KMS-11 (cell line): ENCODE results near the gene HCN1.
"Not testable (repeated sequence)": the region's sequence is repeated elsewhere in the genome, so short reads cannot be mapped to it uniquely, and the experiment has no call there.

ENCODE experiments used
- H2AFZ ChIP-seq: fragments of 200-600 bp; sonication (generic); 2 replicates; pipeline ENCODE4 v1.6.1; 2016; ENCODE audit warnings: antibody characterized with exemption, mixed run types, low read depth
- H3K27ac ChIP-seq: fragments of 200-600 bp; sonication (generic); 2 replicates; pipeline ENCODE4 v1.6.1; 2016; ENCODE audit warnings: mild to moderate bottlenecking, mixed run types
- H3K27me3 ChIP-seq: fragments of 200-600 bp; sonication (generic); 2 replicates; pipeline ENCODE4 v1.6.1; 2017; ENCODE audit warnings: mild to moderate bottlenecking, low read depth, mixed run types, moderate library complexity; ENCODE audit not compliant: insufficient read depth
- H3K36me3 ChIP-seq: fragments of 200-600 bp; sonication (generic); 2 replicates; pipeline ENCODE4 v1.6.1; 2017; ENCODE audit warnings: mild to moderate bottlenecking, mixed run types; ENCODE audit not compliant: insufficient read depth
- H3K4me1 ChIP-seq: fragments of 200-600 bp; sonication (generic); 2 replicates; pipeline ENCODE4 v1.6.1; 2016; ENCODE audit warnings: mild to moderate bottlenecking, low read depth, mixed run types; ENCODE audit not compliant: poor library complexity, severe bottlenecking
- H3K4me2 ChIP-seq: fragments of 200-600 bp; sonication (generic); 2 replicates; pipeline ENCODE4 v1.7.0; 2016; ENCODE audit warnings: mild to moderate bottlenecking, mixed run types
- H3K4me3 ChIP-seq: fragments of 200-600 bp; sonication (generic); IDR thresholded peaks from 2 replicates; pipeline ENCODE4 v1.6.1; 2017; ENCODE audit warnings: low read depth, low read length, mixed read lengths; ENCODE audit not compliant: insufficient read depth
- H3K79me2 ChIP-seq: fragments of 200-600 bp; sonication (generic); 2 replicates; pipeline ENCODE4 v1.6.1; 2016; ENCODE audit warnings: low read depth, mixed run types; ENCODE audit not compliant: insufficient read depth
- H3K9ac ChIP-seq: fragments of 200-600 bp; sonication (generic); 2 replicates; pipeline ENCODE4 v1.6.1; 2016; ENCODE audit warnings: mild to moderate bottlenecking, mixed run types
- H4K20me1 ChIP-seq: fragments of 200-600 bp; sonication (generic); 2 replicates; pipeline ENCODE4 v1.6.1; 2016; ENCODE audit warnings: mild to moderate bottlenecking, mixed run types; ENCODE audit not compliant: insufficient read depth
- TF ChIP-seq, protein P1 (sequence below): fragments of 200-600 bp; sonication (generic); conservative IDR thresholded peaks from 2 replicates; pipeline ENCODE4 v1.6.1; 2017; ENCODE audit warnings: low read depth, mild to moderate bottlenecking, antibody characterized with exemption, low read length, moderate library complexity, mixed read lengths

Gene HCN1

DNA sequence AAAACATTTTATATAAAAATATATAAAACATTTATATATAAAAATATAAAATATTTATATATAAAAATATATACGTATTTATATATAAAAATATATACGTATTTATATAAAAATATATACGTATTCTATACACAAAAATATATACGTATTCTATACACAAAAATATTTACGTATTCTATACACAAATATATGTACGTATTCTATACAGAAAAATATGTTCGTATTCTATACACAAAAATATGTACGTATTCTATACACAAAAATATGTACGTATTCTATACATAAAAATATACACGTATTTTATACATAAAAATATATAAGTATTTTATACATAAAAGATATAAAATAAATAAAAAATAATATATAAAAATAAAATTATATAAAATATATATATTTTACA, 323.6 kb downstream of the HCN1 start:
- H3K79me2 ChIP-seq = no peaks in the 10 kb centered on the region
- H3K4me3 ChIP-seq = no peak overlapping the region
- no peak overlapping the region for H2AFZ ChIP-seq
- H3K27ac ChIP-seq = no peak overlapping the region
- TF ChIP-seq, protein P1, sequence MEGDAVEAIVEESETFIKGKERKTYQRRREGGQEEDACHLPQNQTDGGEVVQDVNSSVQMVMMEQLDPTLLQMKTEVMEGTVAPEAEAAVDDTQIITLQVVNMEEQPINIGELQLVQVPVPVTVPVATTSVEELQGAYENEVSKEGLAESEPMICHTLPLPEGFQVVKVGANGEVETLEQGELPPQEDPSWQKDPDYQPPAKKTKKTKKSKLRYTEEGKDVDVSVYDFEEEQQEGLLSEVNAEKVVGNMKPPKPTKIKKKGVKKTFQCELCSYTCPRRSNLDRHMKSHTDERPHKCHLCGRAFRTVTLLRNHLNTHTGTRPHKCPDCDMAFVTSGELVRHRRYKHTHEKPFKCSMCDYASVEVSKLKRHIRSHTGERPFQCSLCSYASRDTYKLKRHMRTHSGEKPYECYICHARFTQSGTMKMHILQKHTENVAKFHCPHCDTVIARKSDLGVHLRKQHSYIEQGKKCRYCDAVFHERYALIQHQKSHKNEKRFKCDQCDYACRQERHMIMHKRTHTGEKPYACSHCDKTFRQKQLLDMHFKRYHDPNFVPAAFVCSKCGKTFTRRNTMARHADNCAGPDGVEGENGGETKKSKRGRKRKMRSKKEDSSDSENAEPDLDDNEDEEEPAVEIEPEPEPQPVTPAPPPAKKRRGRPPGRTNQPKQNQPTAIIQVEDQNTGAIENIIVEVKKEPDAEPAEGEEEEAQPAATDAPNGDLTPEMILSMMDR = no peak
- no peaks in the 10 kb centered on the region for H3K4me1 ChIP-seq
- H3K27me3 ChIP-seq = no peaks in the 10 kb centered on the region
- no peaks in the 10 kb centered on the region for H3K36me3 ChIP-seq
- H3K4me2 ChIP-seq = no peak overlapping the region
- H3K9ac ChIP-seq = no peak overlapping the region
- no peaks in the 10 kb centered on the region for H4K20me1 ChIP-seq

DNA sequence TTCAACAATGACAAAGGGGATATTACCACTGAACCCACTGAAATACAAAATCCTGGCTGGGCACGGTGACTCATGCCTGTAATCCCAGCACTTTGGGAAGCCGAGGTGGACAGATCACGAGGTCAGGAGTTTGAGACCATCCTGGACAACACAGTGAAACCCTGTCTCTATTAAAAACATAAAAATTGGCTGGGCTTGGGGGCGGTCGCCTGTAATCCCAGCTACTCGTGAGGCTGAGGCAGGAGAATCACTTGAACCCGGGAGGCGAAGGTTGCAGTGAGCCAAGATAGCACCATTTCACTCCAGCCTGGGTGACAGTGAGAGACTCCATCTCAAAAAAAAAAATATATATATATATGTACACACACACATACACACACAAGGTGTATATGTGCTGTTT, 324.8 kb downstream of the HCN1 start:
- H3K4me1 ChIP-seq, H4K20me1 ChIP-seq, H3K79me2 ChIP-seq, H3K4me2 ChIP-seq, H3K36me3 ChIP-seq, H3K27me3 ChIP-seq, H3K9ac ChIP-seq, H3K4me3 ChIP-seq, H2AFZ ChIP-seq, H3K27ac ChIP-seq: not testable (repeated sequence)

DNA sequence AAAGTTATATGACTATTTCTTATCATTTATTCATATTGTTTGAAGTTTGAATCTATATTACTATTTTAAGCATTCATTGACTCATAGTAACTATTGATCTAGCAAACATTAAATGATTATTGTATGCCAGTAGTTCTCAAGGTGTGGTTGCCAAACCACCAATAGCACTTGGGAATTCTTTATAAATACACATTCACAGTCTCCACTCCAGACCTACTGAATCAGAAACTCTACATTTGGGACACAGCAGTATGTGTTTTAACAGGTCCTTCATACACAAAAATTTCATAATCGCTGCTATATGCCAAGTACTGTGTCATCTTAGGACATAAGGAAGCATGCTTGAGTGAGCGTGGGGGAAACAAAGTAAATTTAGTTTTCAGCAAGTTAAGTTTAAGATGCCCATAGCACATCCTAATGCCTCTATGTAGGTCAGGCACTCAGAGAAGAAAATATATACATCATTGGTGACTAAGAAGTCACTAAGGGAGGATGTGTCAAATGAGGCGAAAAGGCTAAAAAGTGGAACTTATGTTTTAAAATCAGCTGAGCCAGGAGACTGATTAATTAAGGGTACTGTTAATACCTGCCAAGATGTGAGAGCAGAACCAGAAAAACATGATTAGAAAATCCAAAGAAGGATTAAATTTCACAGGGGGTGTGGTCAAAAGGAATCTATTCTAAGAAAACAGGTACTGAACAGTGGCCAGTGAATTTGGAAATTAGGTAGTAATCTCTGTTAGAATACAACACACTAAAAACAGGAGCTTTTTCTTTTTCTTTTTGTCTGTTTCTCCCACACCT, 340.8 kb downstream of the HCN1 start:
- TF ChIP-seq, protein P1 = no peak
- no peak overlapping the region for H3K4me2 ChIP-seq
- no peaks in the 10 kb centered on the region for H3K36me3 ChIP-seq
- H3K79me2 ChIP-seq = no peaks in the 10 kb centered on the region
- no peaks in the 10 kb centered on the region for H3K27me3 ChIP-seq
- H3K4me1 ChIP-seq = no peaks in the 10 kb centered on the region
- H4K20me1 ChIP-seq = no peaks in the 10 kb centered on the region
- no peak overlapping the region for H3K27ac ChIP-seq
- H2AFZ ChIP-seq = no peak overlapping the region
- no peak overlapping the region for H3K9ac ChIP-seq
- no peak overlapping the region for H3K4me3 ChIP-seq

DNA sequence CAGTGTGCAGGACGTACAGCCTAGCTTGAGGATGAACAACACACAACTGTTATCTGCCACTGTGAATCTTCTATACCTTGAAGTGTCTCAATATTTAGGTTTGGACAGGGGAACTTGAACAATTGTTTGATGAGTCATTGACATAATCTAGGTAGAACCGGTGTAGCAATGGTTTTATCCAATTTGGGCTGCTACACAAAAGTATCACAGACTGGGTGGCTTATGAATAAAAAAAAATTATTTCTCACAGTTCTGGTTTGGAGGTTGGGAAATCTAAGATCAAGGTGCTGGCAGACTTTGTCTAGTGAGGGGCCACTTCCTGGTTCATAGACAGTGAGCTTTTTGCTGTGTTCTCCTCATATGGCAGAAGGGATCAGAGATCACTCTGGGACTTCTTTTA, 359.7 kb downstream of the HCN1 start:
- Histone ChIP-seq H3K27ac (no peak overlapping the region), H4K20me1 (no peaks in the 10 kb centered on the region), H3K9ac (no peak overlapping the region), H3K4me1 (no peaks in the 10 kb centered on the region), H3K79me2 (no peaks in the 10 kb centered on the region), H3K27me3 (no peaks in the 10 kb centered on the region), H3K4me3 (no peak overlapping the region), H3K4me2 (no peak overlapping the region), H2AFZ (no peak overlapping the region), H3K36me3 (no peaks in the 10 kb centered on the region)
- TF ChIP-seq, protein P1 = no peak

DNA sequence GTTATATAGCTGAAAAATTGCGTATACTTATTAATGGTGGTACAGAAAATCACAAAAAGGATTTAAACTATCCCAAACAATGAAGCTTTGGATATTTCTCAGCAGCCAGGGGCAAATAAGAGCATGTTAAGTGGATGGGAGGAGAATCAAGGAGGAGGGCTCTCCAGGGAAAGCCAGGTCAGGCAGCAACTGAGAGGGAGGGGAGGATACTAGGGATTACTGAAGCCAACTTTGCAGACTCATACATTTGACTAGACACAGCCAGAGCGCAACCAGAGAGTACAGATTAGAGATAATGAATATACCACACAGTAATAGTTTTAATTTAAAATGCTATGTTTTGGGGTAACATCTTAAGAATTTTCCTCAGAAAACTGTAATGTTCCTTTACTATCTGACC, 360.2 kb downstream of the HCN1 start:
- Histone ChIP-seq H3K79me2 (no peaks in the 10 kb centered on the region), H4K20me1 (no peaks in the 10 kb centered on the region), H3K27ac (no peak overlapping the region), H3K4me3 (no peak overlapping the region), H3K27me3 (no peaks in the 10 kb centered on the region), H3K36me3 (no peaks in the 10 kb centered on the region), H3K4me2 (no peak overlapping the region), H3K9ac (no peak overlapping the region), H2AFZ (no peak overlapping the region), H3K4me1 (no peaks in the 10 kb centered on the region)
- TF ChIP-seq, protein P1 = no peak
